Transverse colon (tissue), 4 donors: ENCODE measurements around the gene ACAP2. TPM values are rescaled to one million over a fixed set of nuclear protein-coding genes. Genes with fewer than 3 reads are reported as not detected.

Experiments used
- DNase-seq: peaks from one replicate; pipeline ENCODE4 v3.0.0-alpha.2; 2019
- H3K27ac ChIP-seq, 4 donors: fragments of 200-600 bp; sonication (generic); 2 replicates each; pipeline ENCODE4 v1.5.1; 2016 to 2018; ENCODE audit warnings: inconsistent platforms in 4 of 4
- H3K27me3 ChIP-seq: fragments of 200-600 bp; sonication (generic); 2 replicates; pipeline ENCODE4 v1.5.1; 2017; ENCODE audit warnings: inconsistent platforms
- H3K36me3 ChIP-seq, 4 donors: fragments of 200-600 bp; sonication (generic); 2 replicates each; pipeline ENCODE4 v1.5.1; 2017 to 2019; ENCODE audit warnings: inconsistent platforms in 4 of 4
- H3K4me1 ChIP-seq, 4 donors: fragments of 200-600 bp; sonication (generic); 2 replicates each; pipeline ENCODE4 v1.5.1; 2017 to 2020; ENCODE audit warnings: inconsistent platforms in 4 of 4
- H3K4me3 ChIP-seq, 4 donors: fragments of 200-600 bp; sonication (generic); 1 replicate in 1 of 4; 2 replicates in 3 of 4; pipeline versions ENCODE4 v1.5.1 to v1.6.1; 2017 to 2019; ENCODE audit warnings: inconsistent platforms in 4 of 4
- H3K9me3 ChIP-seq, 2 donors: fragments of 200-600 bp; sonication (generic); 2 replicates each; pipeline ENCODE4 v1.5.1; 2017 to 2019; ENCODE audit warnings: inconsistent platforms in 2 of 2
- EP300 ChIP-seq: sonication (generic); formaldehyde crosslinking; IDR thresholded peaks from one replicate; pipeline ENCODE4 v1.6.1; 2017; ENCODE audit warnings: antibody characterized with exemption, low read depth
- POLR2A ChIP-seq: fragments of 450-650 bp; IDR thresholded peaks from one replicate; pipeline ENCODE4 v1.6.1; 2016; ENCODE audit warnings: antibody characterized with exemption, mild to moderate bottlenecking, moderate library complexity
- POLR2AphosphoS5 ChIP-seq, 3 donors: sonication (generic); formaldehyde crosslinking; IDR thresholded peaks; one replicate each; pipeline ENCODE4 v1.6.1; 2016; ENCODE audit warnings: antibody characterized with exemption in 3 of 3
- WGBS, 2 donors: methylation state at CpG; one replicate each; pipeline ENCODE4 v1.1.5; 2018; ENCODE audit warnings: low coverage in 1 of 2; 5-methylcytosine and 5-hydroxymethylcytosine counted together
- in situ Hi-C, 4 donors: fragments of 200-750 bp; cut with MboI; loops; one replicate each; pipeline versions ENCODE4 v1.15.0 to v1.15.1; 2017; ENCODE audit warnings: low sequenced_read_pairs in 3 of 4, low pct_ligation_motif_present in 1 of 4, low pct_unique_long_range_greater_than_20kb in 1 of 4
- intact Hi-C: fragments of 100-400 bp; cut with DNase I; formaldehyde crosslinking; loops from one replicate; pipeline ENCODE4 v1.15.1; 2023; ENCODE audit warnings: low total_unique reads
- total RNA-seq, 4 donors: library from RNA; depleted of rRNA; stranded (reverse); fragments of >200 nt; gene quantifications; one replicate each; pipeline ENCODE4 v1.1.0, GENCODE V29; 2016
- TF ChIP-seq, protein P1 (sequence below), 5 experiments: fragments of 200-600 bp in 3 of 5; fragments of 450-650 bp in 2 of 5; sonication (generic) in 3 of 5; IDR thresholded peaks; 1 replicate in 2 of 5; 2 replicates in 3 of 5; pipeline ENCODE4 v1.5.1; 2016 to 2017; ENCODE audit warnings: antibody characterized with exemption in 5 of 5, inconsistent platforms in 3 of 5, mild to moderate bottlenecking in 2 of 5, moderate library complexity in 1 of 5

Gene ACAP2
- total RNA-seq, 4 donors from 2014 or later: 17.3 to 97.5 (median 64.6) TPM

DNA sequence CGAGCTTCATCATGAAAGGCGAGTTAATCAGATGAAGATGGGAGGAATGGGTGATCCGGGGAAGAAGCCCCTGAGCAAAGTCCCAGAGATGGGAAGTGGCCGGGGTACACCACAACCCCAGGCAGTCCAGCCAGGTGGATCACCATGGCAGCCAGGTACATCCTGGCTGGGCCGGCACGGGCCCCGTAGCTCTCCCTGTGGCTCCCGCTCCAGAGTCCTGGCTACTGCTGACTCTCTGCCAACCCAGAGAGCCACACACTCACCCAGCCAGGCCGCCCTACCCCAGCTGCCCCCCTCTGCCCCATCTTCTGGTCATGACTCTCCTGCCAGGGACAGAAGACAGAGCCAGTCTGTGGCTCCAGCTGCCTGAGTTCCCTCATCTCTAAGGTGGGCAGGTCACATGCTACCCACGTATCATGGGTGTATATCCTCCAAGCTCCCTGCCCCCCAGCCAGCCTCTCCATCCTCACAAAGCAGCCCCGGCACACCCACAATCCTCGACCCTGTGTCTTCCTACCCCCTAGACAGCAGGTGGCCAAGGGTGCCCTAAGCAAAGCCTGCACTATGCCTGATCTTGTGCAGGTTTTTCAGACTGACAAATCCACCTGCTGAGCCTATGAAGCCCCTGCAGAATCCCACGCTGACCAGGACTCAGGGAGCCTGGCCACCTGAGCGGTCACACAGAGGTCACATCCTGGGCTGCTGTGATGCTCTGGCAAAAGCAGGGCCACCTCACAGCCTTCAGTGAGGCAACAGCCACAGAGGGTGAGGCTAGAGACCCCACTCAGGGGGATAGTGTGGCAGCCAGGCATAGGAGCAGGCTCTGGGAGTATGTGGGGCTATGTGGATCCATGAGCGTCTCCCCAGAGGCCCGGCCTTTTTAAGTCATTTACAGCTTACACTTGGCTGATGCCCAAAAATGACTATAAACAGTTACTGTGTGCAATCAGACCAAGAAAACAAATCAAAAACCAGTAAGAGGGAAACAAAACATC lies 185.1 kb downstream of the ACAP2 start:
- Histone ChIP-seq H3K27ac (peak overlapping the region; percentile 88 to 95 (median 92)), H3K4me3 (no peak overlapping the region), H3K4me1 (peaks cover 21 to 36% (median 29%) of the 10 kb centered on the region in 4 donors), H3K27me3 (no peaks in the 10 kb centered on the region), H3K36me3 (no peaks in the 10 kb centered on the region), H3K9me3 (no peaks in the 10 kb centered on the region)
- TF ChIP-seq POLR2A (no peak), EP300 (no peak)
- TF ChIP-seq, protein P1, sequence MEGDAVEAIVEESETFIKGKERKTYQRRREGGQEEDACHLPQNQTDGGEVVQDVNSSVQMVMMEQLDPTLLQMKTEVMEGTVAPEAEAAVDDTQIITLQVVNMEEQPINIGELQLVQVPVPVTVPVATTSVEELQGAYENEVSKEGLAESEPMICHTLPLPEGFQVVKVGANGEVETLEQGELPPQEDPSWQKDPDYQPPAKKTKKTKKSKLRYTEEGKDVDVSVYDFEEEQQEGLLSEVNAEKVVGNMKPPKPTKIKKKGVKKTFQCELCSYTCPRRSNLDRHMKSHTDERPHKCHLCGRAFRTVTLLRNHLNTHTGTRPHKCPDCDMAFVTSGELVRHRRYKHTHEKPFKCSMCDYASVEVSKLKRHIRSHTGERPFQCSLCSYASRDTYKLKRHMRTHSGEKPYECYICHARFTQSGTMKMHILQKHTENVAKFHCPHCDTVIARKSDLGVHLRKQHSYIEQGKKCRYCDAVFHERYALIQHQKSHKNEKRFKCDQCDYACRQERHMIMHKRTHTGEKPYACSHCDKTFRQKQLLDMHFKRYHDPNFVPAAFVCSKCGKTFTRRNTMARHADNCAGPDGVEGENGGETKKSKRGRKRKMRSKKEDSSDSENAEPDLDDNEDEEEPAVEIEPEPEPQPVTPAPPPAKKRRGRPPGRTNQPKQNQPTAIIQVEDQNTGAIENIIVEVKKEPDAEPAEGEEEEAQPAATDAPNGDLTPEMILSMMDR (IDR thresholded peaks at IDR 0.05): no peak
- intact Hi-C loops: loop anchor here (5.0 to 10.0 kb wide), 2 partner anchors 103 to 570 kb away; partner anchors contain the start of gene FAM43A
- 89% methylated on average over 14 of the region's 16 CpGs; no CpG with 5 or more reads in 1 of the 2 donors for WGBS, 2 donors
- in situ Hi-C loops: loop anchor here in 2 of 4 donors (10.0 kb wide), 2 partner anchors 133 to 583 kb away; partner anchors contain the start of gene LSG1 (in 1 of the 2)
- DNase-seq: no peak

DNA sequence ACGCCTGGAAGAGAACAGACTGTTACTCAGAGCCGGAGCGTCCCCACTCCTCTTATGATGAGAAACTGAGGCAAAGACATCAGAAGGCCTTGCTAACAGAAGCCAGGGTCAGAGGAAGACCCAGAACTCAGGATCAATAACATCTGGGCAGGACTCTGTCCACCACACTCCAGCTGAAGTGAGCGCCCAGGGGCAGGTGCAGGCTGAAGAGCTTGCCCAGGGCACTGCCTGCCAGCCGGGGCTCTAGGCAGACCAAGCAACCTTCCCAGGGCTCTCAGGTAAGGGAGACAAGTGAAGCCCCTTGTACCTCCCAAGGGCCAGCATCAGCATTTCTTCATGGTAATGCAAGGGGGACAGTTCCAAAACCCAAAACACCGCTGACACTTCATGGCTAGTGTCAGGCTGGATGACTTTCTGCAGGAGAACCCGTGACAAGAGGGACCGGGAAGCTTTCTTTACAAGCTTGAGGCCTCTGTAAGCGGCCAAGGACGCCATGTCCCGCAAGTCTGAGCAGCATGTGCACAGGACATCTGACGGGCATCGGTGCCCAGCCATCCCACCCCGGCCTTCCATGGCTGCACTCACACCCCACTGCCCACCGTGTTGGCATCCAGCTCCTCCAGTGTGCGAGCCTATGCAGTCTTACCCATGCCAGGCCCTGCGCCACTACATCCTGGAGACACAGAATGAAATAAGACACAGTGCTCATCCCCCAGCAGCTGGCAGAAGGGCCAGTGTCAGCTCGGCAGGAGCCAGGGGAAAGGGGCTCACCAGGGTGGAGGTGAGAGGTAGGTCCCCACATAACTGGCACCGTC lies 186.0 kb downstream of the ACAP2 start:
- in situ Hi-C loops: loop anchor here in 2 of 4 donors (10.0 kb wide), 2 partner anchors 132 to 582 kb away; partner anchors contain the start of gene LSG1 (in 1 of the 2)
- no peak overlapping the region for H3K4me3 ChIP-seq
- 96 to 100% methylated on average over 7 to 19 of the region's 19 CpGs for WGBS, 2 donors
- intact Hi-C loops: loop anchor here (5.0 to 10.0 kb wide), 2 partner anchors 102 to 570 kb away; partner anchors contain the start of gene FAM43A
- H3K27me3 ChIP-seq: no peaks in the 10 kb centered on the region
- no peaks in the 10 kb centered on the region for H3K36me3 ChIP-seq
- TF ChIP-seq EP300: no peak
- peak overlapping the region in 3 of 4 donors; percentile 92 to 95 (median 92) for H3K27ac ChIP-seq
- no peaks in the 10 kb centered on the region for H3K9me3 ChIP-seq
- peaks cover 23 to 42% (median 30%) of the 10 kb centered on the region in 4 donors for H3K4me1 ChIP-seq
- no peak for DNase-seq

DNA sequence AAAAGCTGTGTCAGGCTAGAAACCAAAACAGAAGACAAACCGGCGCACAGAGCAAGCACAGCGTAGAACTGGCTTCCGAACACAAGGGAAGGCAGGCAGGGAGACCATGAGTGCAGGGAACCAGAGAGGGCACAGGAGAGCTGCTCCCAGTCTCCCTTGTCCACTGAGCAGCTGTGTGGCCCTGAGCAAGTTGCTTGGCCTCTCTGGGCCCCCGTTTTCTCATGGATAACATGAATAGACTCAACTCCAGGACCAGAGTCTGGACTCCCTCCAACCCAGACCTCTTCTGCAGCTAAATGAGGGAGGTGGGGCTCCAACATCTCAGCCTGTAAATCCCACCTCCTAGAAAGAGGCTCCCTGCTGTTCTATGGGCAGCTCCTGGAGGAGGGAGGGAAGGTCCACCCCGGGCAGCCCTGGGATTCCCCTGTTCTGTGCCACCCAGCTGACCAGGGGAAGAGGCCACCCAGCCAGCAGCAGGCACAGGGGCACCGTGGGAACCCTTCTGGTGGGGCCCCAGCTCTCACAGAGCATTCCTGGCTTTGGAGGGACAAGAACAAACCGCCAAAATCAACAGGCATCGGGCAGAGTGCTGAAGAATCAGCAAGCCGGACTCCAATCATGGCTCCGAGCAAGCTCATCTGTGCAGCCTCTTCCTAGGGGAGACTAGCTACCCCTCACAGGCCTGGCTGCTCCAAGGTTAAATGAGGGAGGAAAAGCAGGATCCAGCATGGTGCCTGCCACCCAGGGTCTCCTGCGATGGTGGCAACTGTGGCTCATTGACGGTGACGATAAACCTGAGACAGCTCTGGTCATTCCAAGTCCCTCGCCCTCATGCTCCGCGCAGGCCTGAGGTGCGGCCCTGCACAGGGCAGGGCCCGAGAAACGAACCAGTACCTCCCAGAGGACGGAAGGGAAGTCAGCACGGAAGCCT lies 187.0 kb downstream of the ACAP2 start:
- in situ Hi-C loops: loop anchor here in 2 of 4 donors (10.0 kb wide), 2 partner anchors 131 to 581 kb away; partner anchors contain the start of gene LSG1 (in 1 of the 2)
- no peaks in the 10 kb centered on the region for H3K36me3 ChIP-seq
- intact Hi-C loops: loop anchor here (5.0 to 10.0 kb wide), 2 partner anchors 101 to 569 kb away; partner anchors contain the start of gene FAM43A
- no peak overlapping the region for H3K4me3 ChIP-seq
- H3K27me3 ChIP-seq: no peaks in the 10 kb centered on the region
- TF ChIP-seq EP300: no peak
- TF ChIP-seq, protein P1 (IDR thresholded peaks at IDR 0.05): no peak
- TF ChIP-seq POLR2AphosphoS5 (IDR thresholded peaks at IDR 0.05): no peak
- TF ChIP-seq POLR2A: no peak
- peaks cover 21 to 41% (median 30%) of the 10 kb centered on the region in 4 donors for H3K4me1 ChIP-seq
- 60 to 92% methylated on average over 1 to 20 of the region's 22 CpGs for WGBS, 2 donors
- no peak for DNase-seq
- no peaks in the 10 kb centered on the region for H3K9me3 ChIP-seq
- H3K27ac ChIP-seq: peak overlapping the region in 2 of 4 donors; percentile 0 to 11

DNA sequence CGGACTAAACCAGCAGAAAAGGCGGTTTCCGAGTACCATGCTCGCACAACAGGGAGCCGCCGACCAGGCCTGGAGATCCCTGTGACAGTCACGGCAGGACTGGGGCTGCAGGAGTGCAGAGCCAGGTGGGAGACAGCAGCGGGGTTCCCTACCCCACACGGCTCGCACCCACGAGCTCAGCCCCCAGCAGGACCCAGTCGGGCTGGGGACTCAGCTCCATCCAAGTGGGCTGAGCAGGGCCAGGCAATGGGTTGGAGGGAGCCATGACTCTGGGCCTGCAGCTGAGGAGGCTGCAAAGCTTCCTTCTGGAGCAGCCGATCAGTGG lies 187.7 kb downstream of the ACAP2 start:
- in situ Hi-C loops (loop anchor here in 2 of 4 donors (10.0 kb wide), 2 partner anchors 130 to 580 kb away; partner anchors contain the start of gene LSG1 (in 1 of the 2)), intact Hi-C loops (loop anchor here (5.0 to 10.0 kb wide), 2 partner anchors 100 to 568 kb away; partner anchors contain the start of gene FAM43A)
- no peaks in the 10 kb centered on the region for H3K9me3 ChIP-seq
- whole genome bisulfite sequencing, 2 donors: 96% methylated on average over 13 of the region's 13 CpGs; no CpG with 5 or more reads in 1 of the 2 donors
- H3K27ac ChIP-seq: peak overlapping the region in 1 of 4 donors; percentile 11
- H3K36me3 ChIP-seq: no peaks in the 10 kb centered on the region
- TF ChIP-seq POLR2AphosphoS5 (IDR thresholded peaks at IDR 0.05): no peak
- TF ChIP-seq, protein P1 (IDR thresholded peaks at IDR 0.05): no peak
- TF ChIP-seq POLR2A: no peak
- TF ChIP-seq EP300: no peak
- H3K4me1 ChIP-seq: peaks cover 18 to 38% (median 25%) of the 10 kb centered on the region in 4 donors
- no peak overlapping the region for H3K4me3 ChIP-seq
- no peak for DNase-seq
- H3K27me3 ChIP-seq: no peaks in the 10 kb centered on the region
